Femur (tissue), 1 donor: ENCODE measurements around the gene PANX1.

Experiments used
- DNase-seq: peaks from one replicate; pipeline ENCODE4 v3.0.0-alpha.2; 2017

Gene PANX1

GRCh38 chr11:94186342-94187203 lies 57.9 kb downstream of the PANX1 start:
- no peak for DNase-seq

GRCh38 chr11:94193288-94193687 lies 64.6 kb downstream of the PANX1 start:
- no peak for DNase-seq

GRCh38 chr11:94194712-94195111 lies 66.1 kb downstream of the PANX1 start:
- no peak for DNase-seq

GRCh38 chr11:94196363-94196762 lies 67.7 kb downstream of the PANX1 start:
- no peak for DNase-seq

- DNase-seq = no peak
These were observed 70.1 kb downstream of the PANX1 start for GRCh38 chr11:94198718-94199117.

GRCh38 chr11:94199136-94200130 lies 70.8 kb downstream of the PANX1 start:
- no peak for DNase-seq

- DNase-seq = no peak
These were observed 72.4 kb downstream of the PANX1 start for GRCh38 chr11:94201004-94201465.

GRCh38 chr11:94203070-94203469 lies 74.4 kb downstream of the PANX1 start:
- DNase-seq = no peak

- no peak for DNase-seq
These were observed 82.7 kb downstream of the PANX1 start for GRCh38 chr11:94211261-94211830.

- no peak for DNase-seq
These were observed 84.3 kb downstream of the PANX1 start for GRCh38 chr11:94212898-94213297.

- DNase-seq = no peak
These were observed 89.1 kb downstream of the PANX1 start for GRCh38 chr11:94217705-94218104.

GRCh38 chr11:94218372-94218771 lies 89.7 kb downstream of the PANX1 start:
- DNase-seq = no peak

- DNase-seq = no peak
These were observed 91.1 kb downstream of the PANX1 start for GRCh38 chr11:94219771-94220170.

GRCh38 chr11:94224078-94224477 lies 95.4 kb downstream of the PANX1 start:
- no peak for DNase-seq
